Kasumi-1 (cell line): ENCODE measurements around the gene AOX1.
"Not testable (repeated sequence)": the region's sequence is repeated elsewhere in the genome, so short reads cannot be mapped to it uniquely, and the experiment has no call there.

Experiments used
- DNase-seq, 2 experiments: peaks; one replicate each; lab custom pipeline; 2025; lab: John Stamatoyannopoulos, UW

Gene AOX1

DNA sequence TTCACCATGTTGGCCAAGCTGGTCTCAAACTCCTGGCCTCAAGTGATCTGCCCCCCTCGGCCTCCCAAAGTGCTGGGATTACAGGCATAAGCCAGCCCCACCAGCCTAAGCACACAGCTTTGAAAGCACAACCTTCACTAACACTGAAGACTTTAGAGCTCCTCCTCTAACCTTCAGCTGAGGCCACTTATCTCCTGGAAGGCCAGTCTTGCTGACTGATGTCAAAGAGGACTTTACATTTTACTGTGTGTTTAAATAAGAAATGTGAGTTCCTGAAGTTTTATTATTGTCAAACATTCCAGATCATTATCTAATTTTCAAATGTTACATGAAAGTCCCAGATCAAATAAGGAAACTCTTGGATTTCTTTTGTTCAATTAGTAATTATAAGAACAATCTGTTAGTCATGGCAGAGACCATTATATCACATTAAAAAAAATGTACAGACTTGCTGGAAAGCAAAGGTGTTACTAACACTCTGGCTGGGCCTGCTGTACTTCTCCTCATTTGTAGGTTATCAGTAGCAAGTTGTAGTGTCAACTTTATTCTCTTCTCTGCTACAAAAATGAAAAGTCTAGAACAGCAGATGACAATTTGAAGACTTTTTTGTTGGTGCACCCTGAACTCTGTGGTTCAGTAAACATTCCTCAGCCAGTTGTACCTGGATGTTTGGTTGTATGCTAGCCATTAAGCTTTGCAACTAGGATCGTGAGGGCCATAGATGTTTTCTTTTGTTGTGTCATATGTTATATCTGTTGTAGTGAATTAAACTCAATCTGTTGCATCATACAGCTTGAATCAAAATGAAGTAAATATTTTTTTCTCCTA lies 80.0 kb downstream of the AOX1 start:
- DNase-seq: no peak

DNA sequence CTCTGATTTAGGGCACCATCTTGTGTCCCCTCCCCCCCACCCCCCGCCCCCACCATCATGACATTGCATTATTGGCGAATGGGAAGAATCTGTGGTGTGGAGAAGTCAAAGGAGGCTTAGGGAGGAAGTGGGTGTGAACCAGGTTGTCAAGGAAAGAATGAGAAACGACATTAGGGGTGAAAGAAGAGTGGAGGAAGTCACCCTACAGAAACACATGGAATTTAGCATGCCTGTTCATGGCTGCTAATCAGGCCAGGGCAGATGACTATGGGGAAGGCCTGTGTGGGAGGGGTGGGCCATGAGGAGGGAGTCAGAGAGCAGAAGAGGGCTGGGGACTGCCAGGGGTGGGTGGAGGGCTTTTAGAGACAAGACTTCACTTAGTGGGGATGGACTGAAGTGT lies 81.6 kb downstream of the AOX1 start:
- no peak for DNase-seq

DNA sequence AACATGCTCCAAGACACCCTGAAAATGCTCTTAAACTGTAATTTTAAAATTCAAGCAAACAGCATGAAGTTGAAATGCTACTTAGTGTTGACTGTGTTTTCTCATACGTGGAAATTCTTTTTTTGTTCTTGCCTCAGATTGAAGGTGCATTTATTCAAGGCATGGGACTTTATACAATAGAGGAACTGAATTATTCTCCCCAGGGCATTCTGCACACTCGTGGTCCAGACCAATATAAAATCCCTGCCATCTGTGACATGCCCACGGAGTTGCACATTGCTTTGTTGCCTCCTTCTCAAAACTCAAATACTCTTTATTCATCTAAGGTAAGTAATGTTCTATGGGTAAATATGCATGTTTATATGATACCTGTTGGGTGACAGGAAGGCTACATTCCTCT lies 82.7 kb downstream of the AOX1 start:
- peak in 1 of 2 experiments; percentile 21 for DNase-seq

DNA sequence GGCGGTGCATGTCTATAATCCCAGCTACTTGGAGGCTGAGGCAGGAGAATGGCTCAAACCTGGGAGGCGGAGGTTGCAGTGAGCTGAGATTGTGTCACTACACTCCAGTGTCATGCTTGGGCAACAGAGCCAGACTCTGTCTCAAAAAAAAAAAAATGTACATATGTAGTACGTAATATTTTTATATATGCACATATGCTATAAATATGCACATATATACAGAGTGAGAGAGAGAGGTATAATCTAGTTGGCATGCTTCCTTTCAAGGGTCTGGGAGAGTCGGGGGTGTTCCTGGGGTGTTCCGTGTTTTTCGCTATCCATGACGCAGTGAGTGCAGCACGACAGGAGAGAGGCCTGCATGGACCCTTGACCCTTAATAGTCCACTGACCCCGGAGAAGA lies 83.5 kb downstream of the AOX1 start:
- no peak for DNase-seq

DNA sequence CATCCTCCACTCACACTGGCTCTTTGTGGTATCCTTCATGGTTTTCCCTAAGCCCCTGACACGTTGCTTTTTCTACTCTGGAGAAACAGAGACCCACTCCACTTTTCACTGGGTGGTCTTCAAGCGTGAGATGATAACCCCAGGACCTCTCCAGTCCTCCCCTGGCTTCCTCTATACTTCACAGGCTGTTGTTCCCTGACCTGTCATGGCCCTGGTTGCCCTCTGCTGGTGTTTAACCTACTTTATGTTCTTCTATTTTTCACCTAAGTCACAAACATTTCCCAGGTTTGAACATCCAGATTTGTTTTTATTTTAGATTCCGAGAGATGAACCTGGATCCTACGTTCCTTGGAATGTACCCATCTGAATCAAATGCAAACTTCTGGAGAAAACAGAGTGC lies 84.5 kb downstream of the AOX1 start:
- DNase-seq: peak in 1 of 2 experiments; percentile 28

DNA sequence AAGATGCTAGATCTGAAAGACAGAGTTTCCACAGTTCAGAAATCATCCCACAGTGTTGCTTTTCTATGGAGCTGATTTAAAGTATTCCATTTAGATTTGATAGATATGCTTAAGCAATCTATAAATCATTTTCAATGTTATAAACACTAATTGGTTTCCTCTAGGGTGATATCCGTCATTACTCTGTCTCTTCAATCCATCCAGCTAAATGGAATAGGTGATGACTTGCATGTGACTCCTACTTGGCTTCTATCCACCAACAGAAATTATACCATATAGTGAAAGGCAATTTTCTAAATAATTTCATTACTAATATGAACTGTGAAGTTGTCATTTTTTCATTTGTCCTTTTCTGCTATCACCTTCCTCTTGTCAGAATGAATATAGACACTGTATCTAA lies 84.9 kb downstream of the AOX1 start:
- DNase-seq: no peak

DNA sequence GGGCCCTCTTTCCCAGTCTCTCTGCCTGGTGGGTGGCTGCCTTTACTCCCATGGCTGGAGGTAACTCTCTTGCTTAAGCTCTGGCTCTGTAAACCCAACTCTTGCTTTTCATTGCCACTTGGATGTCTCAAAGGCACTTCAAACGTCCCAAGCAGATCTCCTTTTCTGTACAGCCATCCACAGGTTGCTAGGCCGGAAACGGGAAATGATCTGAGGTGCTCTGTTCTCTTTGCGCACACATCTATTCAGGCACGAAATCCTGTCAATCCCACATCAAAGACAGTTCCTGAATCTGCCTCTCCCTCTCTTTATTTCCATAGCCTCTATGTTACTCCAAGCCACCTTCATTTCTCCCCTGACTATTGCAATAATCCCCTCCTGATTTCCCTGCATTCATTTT lies 87.4 kb downstream of the AOX1 start:
- no peak for DNase-seq

DNA sequence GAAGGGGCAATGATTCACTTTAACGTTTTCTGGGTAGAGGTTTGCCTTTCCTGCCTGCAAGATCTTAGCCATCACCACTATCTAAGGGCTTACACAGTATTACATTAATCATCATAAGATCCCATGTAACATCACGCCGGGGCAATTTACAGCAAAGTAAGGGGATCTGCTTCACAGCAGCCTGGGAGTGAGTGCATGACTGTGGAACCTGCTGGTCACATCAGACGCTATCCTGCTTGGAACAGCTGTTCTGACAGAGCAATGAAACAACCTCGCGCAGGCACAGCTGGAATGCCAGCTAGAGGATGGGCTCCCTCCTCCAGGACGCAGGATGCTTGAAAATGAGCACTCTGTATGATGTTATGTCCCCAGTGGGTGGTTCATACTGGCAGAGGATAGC lies 89.0 kb downstream of the AOX1 start:
- DNase-seq: no peak

DNA sequence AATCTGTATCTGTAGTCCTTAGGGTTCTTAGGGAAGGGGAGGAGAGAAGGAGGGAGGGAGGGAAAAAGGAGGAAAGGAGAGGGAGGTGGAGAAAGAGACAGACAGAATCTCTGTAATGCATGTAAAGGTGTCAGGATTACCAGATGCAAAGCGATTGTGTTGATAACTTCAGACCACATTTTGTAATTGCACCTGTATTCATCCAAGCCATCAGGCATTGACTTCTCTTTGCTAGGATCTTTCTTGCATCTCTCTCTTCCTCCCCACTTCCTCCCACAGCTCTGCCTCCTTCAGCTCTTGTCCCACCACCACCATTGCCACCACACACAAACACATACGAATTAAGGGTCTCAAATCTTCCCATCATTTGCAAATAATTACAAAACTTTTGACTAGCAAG lies 91.4 kb downstream of the AOX1 start:
- DNase-seq: no peak

DNA sequence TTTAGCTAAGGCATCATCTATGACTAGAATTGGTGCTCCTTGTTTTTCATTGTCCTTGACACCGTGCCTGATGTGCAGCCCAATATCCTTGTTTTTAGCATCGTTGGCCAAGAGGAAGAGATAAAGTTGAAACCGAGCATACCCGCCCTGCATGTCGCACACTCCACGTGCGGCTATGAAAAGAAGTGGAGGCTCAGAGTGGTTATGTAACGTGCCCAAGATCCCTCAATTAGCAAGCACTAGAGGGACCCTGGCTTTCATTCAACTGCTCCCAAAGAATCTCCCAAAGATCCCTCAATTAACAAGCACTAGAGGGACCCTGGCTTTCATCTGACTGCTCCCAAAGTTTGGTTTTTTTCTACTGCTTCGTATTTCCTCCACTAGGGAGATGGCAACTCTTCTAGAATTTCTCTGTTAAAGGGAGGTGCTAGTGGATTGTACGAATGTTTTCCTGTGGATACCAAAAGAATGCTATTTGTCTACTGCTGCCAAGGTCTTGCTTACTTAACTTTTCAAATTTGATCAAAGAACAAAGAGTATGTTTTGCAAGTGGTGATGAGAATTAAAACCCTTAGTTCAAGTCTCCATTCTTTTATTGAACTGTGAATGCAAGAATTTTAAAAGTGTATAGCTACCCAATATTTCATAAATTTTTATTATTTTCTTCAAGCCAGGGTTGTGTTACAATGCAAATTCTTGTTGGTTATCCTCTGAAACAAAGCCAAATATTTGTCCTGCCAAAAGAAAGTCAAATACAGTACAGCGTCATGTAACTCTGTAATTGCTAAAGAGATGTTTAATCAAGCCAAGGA lies 92.1 kb downstream of the AOX1 start:
- no peak for DNase-seq

DNA sequence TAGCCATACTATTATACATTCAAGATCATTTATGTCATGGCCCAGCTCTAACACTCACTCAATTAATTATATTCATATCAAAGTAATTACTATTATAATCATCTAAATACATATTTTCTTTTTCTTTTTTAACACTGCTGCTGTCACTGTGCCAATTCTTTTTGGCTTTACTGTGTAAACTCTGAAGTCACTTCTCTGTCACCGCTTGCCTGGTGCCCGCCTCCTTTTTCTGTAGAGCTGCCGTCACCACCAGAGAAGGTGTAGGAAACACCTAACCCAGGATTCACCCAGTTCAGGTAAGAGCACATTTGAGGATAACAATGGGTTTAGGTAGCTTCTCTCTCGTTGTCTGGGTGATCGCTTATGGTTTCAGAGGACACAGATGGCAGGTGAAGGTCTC lies 93.3 kb downstream of the AOX1 start:
- no peak for DNase-seq

DNA sequence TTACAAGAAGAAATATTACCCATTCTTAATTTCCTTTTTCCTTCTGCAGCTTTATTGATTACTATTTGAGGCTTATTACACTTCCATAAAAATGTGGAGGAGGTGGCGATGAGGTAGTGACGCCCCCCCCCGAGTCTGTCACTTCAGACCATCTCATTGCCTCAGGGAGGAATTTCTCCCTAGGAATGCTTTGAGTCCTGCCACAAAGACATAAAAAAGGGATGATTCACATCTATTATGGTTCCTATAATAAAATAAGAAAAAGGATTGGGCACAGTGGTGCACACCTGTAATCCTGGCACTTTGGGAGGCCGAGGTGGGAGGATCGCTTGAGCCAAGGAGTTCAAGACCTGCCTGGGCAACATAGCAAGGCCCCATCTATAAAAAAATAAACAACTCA lies 93.7 kb downstream of the AOX1 start:
- no peak for DNase-seq

DNA sequence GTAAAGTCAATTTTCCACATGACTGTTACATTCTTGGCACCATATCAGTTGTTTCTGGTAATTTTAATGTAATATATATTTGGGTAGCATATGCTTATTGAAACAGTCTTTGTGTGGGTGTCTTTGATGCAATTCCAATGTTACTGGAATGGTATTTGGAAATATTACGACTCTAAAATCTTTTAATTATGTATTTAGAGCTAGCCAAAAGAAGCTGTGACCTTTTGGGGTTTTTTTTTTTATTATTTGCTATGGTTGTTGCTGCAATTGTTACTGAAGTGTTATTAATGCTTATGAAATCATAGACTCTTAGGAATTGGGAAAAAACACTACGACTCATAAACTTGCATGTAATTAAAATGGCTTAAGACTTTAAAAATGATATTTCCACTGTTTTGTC lies 95.9 kb downstream of the AOX1 start:
- no peak for DNase-seq

DNA sequence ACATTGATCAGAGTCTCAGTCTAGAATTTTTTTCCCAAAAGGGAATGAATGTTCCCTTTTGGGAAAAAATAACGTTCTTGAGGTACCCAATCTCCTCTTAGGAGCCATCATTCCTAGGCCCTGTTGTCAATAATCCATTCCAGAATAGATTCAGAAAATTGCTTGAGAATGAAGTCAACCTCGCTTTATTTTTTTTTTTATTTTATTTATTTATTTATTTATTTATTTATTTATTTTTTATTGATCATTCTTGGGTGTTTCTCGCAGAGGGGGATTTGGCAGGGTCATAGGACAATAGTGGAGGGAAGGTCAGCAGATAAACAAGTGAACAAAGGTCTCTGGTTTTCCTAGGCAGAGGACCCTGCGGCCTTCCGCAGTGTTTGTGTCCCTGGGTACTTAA lies 96.6 kb downstream of the AOX1 start:
- not testable (repeated sequence) for DNase-seq

DNA sequence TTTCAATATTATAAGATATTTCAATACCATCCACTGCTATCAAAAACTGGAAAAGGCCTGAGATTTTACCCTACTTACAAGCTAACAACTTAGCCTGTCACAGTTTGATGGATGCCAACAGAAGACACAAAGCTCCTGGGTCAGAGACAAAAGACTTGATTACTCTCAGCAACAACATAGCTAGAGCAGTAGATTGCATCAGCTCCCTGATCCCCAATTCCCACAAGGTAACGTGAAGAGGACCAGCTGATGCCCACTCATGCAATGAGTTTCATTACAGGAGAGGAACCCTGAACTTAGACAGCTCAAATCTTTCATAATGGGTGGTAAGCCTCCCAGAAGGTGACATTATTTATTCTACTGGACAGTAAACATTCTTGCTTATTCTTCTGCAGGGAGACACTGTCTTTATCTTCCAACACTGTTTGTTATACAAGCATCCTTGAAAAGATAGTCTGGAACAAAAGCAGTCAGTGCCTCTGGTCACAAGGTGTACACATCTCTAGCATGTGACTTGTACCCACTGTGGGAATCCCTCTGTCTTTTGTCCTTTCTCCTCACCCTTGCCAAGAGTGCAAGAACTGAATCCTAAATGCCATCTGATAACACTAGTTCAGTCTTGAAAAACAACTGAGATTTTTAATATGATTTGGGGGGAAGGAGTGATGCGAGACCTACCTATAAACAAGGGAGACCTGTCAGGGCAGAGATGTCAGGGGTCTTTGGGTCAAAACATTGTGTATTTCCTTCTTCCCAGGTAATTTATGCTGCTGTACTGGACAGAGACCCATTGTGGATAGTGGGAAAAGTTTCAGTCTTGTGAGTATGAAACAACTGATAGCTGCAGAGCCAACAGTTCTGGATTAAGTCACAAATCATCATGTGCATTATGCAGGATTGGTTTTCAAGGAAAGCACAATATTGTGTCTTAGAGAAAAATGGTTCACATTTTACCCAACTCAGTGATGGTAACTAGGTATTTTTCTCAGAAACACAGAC lies 102.4 kb downstream of the AOX1 start:
- no peak for DNase-seq

DNA sequence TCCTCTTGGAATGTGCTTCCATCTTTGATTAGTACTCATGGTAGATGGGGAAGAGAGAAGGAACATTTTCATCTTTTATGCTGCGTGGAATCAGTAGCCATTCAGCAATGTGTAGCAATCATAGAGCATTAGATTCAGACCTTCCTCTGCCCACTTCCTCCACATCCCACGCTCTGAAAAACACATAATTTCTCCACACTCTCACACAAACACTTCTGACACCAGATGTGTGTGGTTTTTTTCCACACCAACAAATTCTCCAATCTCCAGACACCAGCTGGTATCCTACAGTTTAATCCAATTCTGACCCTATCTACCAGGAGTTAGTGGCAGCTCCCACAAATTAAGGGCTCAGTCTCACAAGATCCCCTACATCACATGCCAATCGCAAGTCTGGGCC lies 103.3 kb downstream of the AOX1 start:
- DNase-seq: peak; percentile 61 to 72

DNA sequence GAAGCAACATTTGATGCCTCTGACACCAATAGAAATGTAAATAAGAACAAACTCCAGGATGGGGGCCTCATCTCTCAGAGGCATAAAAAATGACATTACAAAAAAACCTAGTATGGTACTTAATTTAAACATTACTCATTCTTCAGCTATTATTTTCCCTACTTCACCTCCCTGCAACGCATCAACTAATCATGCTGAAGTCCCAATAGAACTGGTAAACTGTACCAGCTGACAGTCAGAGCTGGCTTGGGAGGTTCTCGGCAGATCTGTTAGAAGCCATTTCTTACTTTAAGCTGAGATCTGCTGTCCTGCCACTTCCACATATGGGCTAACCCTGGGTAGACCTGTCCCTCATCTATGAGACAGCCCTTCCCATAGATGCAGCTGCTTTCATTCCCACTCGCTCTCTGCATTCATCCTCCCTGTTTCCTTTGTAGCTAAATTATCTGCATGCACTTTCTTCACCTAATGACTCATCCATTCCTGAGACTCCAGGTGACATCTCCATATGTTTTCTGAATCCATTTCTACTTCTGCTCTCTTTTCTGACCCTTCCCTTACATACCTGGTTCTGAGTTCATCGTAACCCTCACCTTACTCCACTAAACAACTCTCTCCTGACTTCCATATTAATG lies 108.1 kb downstream of the AOX1 start:
- DNase-seq: no peak

DNA sequence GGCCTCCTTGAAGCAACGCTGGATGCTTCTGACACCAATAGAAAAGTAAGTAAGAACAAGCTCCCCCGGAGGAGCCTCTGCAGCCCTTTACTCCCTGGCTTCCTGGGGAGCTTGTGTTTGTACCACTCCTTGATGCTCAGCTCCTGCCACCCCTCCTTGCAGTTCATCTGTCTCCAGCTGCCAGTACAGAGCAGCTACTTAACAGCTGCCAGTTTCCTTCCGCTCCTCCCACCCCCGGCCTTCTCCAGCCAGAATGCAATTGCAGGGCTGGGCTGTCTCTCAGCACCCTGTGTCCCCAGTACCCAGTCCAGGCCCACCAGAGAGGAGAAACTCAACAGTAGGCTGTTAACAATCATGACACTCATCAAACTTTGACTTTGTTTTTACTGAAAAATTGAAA lies 109.4 kb downstream of the AOX1 start:
- DNase-seq: peak; percentile 99

DNA sequence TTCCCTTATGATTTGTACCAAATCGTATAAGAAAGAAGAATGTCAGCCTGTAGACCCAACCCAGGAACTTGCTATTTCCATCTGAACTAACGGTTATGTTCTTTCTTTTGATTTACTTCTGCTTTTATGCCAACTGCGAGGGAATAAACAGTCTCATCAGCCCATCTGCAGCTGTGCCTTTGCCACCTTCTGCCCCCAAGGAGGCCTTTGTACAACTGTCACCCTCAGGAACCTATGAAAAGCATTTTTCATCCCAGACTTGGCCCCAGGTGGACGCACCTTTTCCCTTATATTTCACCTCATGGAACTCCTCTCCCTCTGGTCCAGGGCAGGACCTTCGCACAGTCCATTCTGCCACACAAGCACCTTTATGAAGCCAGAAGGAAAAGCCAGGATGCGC lies 109.8 kb downstream of the AOX1 start:
- peak; percentile 97 to 98 for DNase-seq

DNA sequence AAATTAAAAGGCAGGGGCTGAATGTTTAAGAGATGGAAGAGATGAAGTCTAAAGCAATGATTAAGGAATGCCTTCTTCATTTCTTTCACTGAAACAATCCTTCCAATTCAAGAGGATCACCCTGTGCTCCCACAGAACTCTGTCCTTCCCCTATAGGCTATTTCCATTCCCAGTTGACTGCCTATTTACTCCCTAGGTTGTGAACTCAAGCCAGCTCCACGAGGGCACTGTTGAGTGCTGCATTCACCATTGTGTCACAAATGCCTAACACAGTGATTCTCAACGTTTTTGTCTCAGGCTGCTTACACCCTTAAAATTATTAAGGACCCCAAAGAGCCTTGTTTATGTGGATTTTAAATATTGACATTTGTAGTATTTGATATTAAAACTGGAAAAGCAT lies 112.4 kb downstream of the AOX1 start:
- DNase-seq: peak in 1 of 2 experiments; percentile 27

DNA sequence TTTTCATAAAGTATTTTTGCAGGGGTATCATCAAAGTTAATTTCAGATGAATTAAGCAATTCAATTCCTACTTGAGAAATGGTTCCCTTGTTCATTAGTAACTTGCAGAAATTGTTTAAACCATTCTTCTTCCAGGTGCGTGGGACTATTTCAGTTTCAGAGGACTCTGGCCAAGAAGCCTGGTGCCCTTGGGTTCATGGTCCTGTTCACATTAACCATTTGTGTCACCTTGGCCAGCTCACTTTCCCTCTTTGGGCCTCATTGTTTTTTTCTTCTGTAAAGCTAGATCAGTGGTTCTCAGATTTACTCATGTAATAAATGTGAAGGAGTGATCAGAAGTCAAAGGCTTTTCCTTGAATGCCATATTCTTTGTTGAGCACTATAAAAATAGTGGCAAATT lies 113.5 kb downstream of the AOX1 start:
- no peak for DNase-seq

DNA sequence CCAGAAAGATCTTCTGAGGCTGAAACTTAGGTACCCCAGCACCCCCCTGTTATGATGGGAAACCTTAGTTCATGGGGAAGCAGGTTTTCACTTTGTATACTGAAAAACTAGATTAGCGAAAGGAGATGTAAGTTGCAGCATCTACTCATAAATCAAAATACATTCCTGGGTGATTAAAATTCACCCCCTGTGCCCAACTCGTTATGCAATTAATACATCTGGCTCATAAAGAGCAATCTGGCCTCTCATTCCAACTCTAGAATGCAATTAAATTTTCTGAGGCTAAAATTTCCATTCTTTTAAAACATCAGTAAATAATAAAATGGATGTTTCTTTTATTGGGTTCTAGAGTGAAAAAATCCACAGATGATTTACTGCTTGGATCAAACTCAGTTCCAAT lies 115.0 kb downstream of the AOX1 start:
- no peak for DNase-seq
